Kidney (tissue), 14 donors: ENCODE results near the gene ZNF711. TPM values are rescaled to one million over a fixed set of nuclear protein-coding genes. Genes with fewer than 3 reads are reported as not detected.
"Not testable (repeated sequence)": the region's sequence is repeated elsewhere in the genome, so short reads cannot be mapped to it uniquely, and the experiment has no call there.

Experiments
- DNase-seq, 5 donors: peaks; one replicate each; pipeline ENCODE4 v3.0.0-alpha.2; 2013 to 2020
- FAIRE-seq: peaks from 2 replicates; lab custom pipeline; 2012; peaks lifted over from hg19 to GRCh38; lab: Jason Lieb, UNC
- H3K27ac ChIP-seq, 2 donors: one replicate each; pipeline ENCODE4 v1.7.0; 2013; ENCODE audit warnings: low read depth in 2 of 2, low read length in 2 of 2, inconsistent platforms in 1 of 2
- H3K27me3 ChIP-seq: one replicate; pipeline ENCODE4 v1.7.1; 2013; ENCODE audit warnings: low read length, inconsistent platforms; ENCODE audit not compliant: control insufficient read depth, insufficient read depth
- H3K36me3 ChIP-seq, 3 donors: one replicate each; pipeline versions ENCODE4 v1.7.0 to v1.7.1; 2013; ENCODE audit warnings: low read length in 3 of 3, control low read depth in 1 of 3, inconsistent platforms in 1 of 3; ENCODE audit not compliant: insufficient read depth in 3 of 3, control insufficient read depth in 2 of 3
- H3K4me1 ChIP-seq, 3 donors: one replicate each; pipeline versions ENCODE4 v1.7.0 to v1.7.1; 2013; ENCODE audit warnings: low read length in 3 of 3, inconsistent platforms in 1 of 3, low read depth in 1 of 3; ENCODE audit not compliant: control insufficient read depth in 2 of 3, insufficient read depth in 2 of 3
- H3K4me3 ChIP-seq, 3 donors: one replicate each; pipeline versions ENCODE4 v1.7.0 to v1.8.1; 2013; ENCODE audit warnings: low read length in 3 of 3, control low read depth in 1 of 3, inconsistent platforms in 1 of 3
- H3K9ac ChIP-seq, 3 donors: one replicate each; pipeline versions ENCODE4 v1.7.0 to v1.7.1; 2013; ENCODE audit warnings: low read length in 3 of 3, control low read depth in 1 of 3, inconsistent platforms in 1 of 3
- H3K9me3 ChIP-seq, 3 donors: one replicate each; pipeline versions ENCODE4 v1.7.0 to v1.7.1; 2013; ENCODE audit warnings: low read length in 3 of 3, control low read depth in 1 of 3, inconsistent platforms in 1 of 3; ENCODE audit not compliant: control insufficient read depth in 2 of 3, insufficient read depth in 1 of 3
- intact Hi-C: fragments of 100-400 bp; cut with DNase I; formaldehyde crosslinking; loops from one replicate; pipeline ENCODE4 v1.11.1; 2022
- polyA plus RNA-seq: library from polyadenylated mRNA; stranded (reverse); fragments of 350-450 nt; fragmentation: Illumina TruSeq; extraction: RNeasy Lipid Tissue Mini Kit (QIAGEN cat#74804); gene quantifications from one replicate; pipeline ENCODE4 v1.2.3, GENCODE V29; 2014; ENCODE audit warnings: low read depth, low replicate concordance; ENCODE audit not compliant: insufficient read depth
- total RNA-seq: library from RNA; stranded (reverse); fragmentation: NEBNext Ultra II Directional; extraction: Animal tissue kit (Norgen Biotek cat#: 25700); gene quantifications from one replicate; pipeline ENCODE4 v1.2.1, GENCODE V29; 2021
- TF ChIP-seq, protein P1 (sequence below): IDR thresholded peaks from 3 replicates; pipeline ENCODE4 v1.5.1; 2012; ENCODE audit warnings: mild to moderate bottlenecking, moderate library complexity, borderline replicate concordance; ENCODE audit not compliant: insufficient read depth; ENCODE audit errors: extremely low read depth
- donor health status: control.
- donor health status: control.
- donor health status: control.
- donor health status: control.
- donor health status: control.
- donor health status: DM: yes; HTN: yes; CAD: no.
- donor health status: Normal renal cell carcinoma (clear cell type).

The ZNF711 gene
- total and polyA plus RNA-seq, 2 donors from 2014 or later: 2.6 to 4.7 TPM

DNA sequence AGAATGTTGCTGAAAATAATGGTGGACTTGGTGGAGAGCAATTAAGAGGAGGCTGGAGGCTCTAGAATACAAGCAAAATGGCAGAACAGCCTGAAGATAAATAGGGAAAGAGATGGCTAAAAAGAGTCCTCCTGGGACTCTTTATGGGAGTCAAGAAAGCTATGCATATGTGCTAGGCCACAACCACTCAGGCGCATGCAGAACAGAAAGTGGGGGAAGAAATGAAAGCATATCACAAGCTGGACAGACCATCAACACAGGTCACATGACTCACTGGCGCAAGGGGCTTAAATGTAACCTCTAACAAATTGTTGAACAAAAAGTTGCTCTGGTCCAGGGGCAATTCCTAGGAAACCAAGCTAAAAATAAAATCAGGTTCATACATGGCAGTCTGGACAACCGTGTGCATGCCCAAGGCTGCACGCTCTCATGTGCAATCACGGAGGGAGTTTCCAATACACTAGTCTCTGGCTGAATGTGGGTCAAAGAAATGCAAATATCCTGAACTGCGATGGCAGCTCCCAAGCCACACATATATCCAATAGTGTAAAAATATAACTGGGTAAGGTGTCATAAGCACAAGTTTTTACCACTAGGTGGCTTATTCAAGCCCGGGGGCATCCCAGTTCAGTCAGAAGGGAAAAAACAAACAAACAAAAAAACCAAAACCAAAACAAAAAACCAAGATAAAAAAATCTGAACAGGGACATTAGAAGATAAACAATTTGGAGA is 45.4 kb downstream of the ZNF711 start:
- no peak overlapping the region for H3K4me3 ChIP-seq
- H3K27me3 ChIP-seq: no peaks in the 10 kb centered on the region
- H3K4me1 ChIP-seq: no peaks in the 10 kb centered on the region
- no peaks in the 10 kb centered on the region for H3K9me3 ChIP-seq
- TF ChIP-seq, protein P1, sequence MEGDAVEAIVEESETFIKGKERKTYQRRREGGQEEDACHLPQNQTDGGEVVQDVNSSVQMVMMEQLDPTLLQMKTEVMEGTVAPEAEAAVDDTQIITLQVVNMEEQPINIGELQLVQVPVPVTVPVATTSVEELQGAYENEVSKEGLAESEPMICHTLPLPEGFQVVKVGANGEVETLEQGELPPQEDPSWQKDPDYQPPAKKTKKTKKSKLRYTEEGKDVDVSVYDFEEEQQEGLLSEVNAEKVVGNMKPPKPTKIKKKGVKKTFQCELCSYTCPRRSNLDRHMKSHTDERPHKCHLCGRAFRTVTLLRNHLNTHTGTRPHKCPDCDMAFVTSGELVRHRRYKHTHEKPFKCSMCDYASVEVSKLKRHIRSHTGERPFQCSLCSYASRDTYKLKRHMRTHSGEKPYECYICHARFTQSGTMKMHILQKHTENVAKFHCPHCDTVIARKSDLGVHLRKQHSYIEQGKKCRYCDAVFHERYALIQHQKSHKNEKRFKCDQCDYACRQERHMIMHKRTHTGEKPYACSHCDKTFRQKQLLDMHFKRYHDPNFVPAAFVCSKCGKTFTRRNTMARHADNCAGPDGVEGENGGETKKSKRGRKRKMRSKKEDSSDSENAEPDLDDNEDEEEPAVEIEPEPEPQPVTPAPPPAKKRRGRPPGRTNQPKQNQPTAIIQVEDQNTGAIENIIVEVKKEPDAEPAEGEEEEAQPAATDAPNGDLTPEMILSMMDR: no peak
- intact Hi-C loops: no loop called here
- no peak overlapping the region for H3K27ac ChIP-seq
- FAIRE-seq (no peak), DNase-seq (no peak)
- no peak overlapping the region for H3K9ac ChIP-seq
- H3K36me3 ChIP-seq: no peaks in the 10 kb centered on the region

DNA sequence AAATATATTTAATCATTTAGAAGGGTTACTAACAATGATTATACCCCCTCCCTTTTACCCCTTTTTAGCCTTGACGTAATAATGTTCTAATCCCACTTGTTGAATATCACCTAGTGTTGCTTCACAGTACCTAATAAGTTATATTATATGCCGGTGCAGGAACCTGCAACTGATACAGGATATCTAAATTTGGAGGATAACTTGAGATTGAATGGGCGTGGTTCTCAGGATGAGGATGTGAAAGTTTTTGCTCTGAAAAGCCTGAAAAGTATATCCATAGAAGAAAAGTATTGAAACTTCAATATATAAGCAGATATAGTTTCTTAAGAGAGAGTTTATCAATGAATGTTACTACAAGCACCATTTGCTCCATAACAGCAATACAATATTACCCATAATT is 59.8 kb downstream of the ZNF711 start:
- FAIRE-seq (no peak), DNase-seq (no peak)
- no peaks in the 10 kb centered on the region for H3K36me3 ChIP-seq
- H3K4me1 ChIP-seq: no peaks in the 10 kb centered on the region
- no peaks in the 10 kb centered on the region for H3K27me3 ChIP-seq
- H3K9me3 ChIP-seq: no peaks in the 10 kb centered on the region
- TF ChIP-seq, protein P1: no peak
- intact Hi-C loops: no loop called here
- H3K9ac ChIP-seq: no peak overlapping the region
- no peak overlapping the region for H3K27ac ChIP-seq
- no peak overlapping the region for H3K4me3 ChIP-seq

DNA sequence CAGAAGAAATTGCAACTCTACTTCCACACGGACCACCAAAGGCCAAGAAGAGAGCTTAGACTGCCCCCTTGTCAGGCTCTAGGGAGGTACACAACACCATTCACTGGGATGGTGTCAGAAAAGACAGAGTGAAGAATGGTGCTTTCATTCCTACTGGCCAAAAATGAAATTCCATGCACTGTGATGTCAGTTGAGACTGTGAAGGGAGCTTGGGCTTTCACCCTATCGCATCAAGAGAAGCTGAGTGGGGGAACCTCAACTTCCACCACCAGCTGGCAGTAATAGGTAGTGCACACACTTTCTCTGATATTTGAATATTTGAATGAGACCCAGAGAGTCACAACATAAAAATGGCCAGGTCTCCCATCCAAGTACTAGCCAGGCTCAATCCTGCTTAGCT is 65.9 kb downstream of the ZNF711 start:
- intact Hi-C loops: no loop called here
- FAIRE-seq: no peak
- H3K36me3 ChIP-seq: no peaks in the 10 kb centered on the region

DNA sequence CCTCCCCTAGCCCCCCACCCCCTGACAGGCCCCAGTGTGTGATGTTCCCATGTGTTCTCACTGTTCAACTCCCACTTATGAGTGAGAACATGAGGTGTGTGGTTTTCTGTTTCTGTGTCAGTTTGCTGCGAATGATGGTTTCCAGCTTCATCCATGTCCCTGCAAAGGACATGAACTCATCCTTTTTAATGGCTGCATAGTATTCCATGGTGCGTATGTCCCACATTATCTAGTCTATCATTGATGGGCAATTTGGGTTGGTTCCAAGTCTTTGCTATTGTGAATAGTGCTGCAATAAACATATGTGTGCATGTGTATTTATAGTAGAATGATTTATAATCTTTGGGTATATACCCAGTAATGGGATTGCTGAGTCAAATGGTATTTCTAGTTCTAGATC is 67.6 kb downstream of the ZNF711 start:
- FAIRE-seq, H3K27ac ChIP-seq, intact Hi-C loops, H3K36me3 ChIP-seq, H3K4me1 ChIP-seq, H3K4me3 ChIP-seq, H3K9ac ChIP-seq, DNase-seq, H3K9me3 ChIP-seq, H3K27me3 ChIP-seq: not testable (repeated sequence)

More for the DNA sequence above, 65.9 kb downstream of the ZNF711 start:
- H3K4me1 ChIP-seq: no peaks in the 10 kb centered on the region
- no peaks in the 10 kb centered on the region for H3K9me3 ChIP-seq
- H3K9ac ChIP-seq: no peak overlapping the region
- no peak overlapping the region for H3K4me3 ChIP-seq
- no peak overlapping the region for H3K27ac ChIP-seq
- no peaks in the 10 kb centered on the region for H3K27me3 ChIP-seq
- TF ChIP-seq, protein P1: no peak
- no peak for DNase-seq

Other genes with a start within 250 kb of the ZNF711 start
- gene APOOL, start 240.1 kb upstream of the ZNF711 start, total RNA-seq: 26.5 TPM
- gene APOOL, start 240.1 kb upstream of the ZNF711 start, polyA plus RNA-seq: 7.2 TPM
- gene SATL1, start 212 bp upstream of the ZNF711 start, total RNA-seq: not detected
- 0.22 TPM for gene SATL1, start 212 bp upstream of the ZNF711 start, polyA plus RNA-seq
- gene POF1B, start 135.7 kb downstream of the ZNF711 start, total RNA-seq: 13.1 TPM
- gene POF1B, start 135.7 kb downstream of the ZNF711 start, polyA plus RNA-seq: 0.62 TPM